HG02852 (cell line): ENCODE results near the gene PCNT.
"Not testable (repeated sequence)": the region's sequence is repeated elsewhere in the genome, so short reads cannot be mapped to it uniquely, and the experiment has no call there.

Source experiments
- ATAC-seq: cut with Tn5 transposase; IDR thresholded peaks from one replicate; pipeline ENCODE4 v1.9.1; 2021; ENCODE audit warnings: mild to moderate bottlenecking, moderate library complexity; ENCODE audit not compliant: unreplicated experiment

The PCNT gene

GRCh38 chr21:46307625-46308024, 16.3 kb upstream of the PCNT start:
- ATAC-seq, result no peak

- no peak for ATAC-seq
These were observed 15.5 kb upstream of the PCNT start for GRCh38 chr21:46308431-46308830.

- not testable (repeated sequence) for ATAC-seq
These were observed 13.7 kb upstream of the PCNT start for GRCh38 chr21:46310260-46310659.

- ATAC-seq, result no peak
These were observed 12.4 kb upstream of the PCNT start for GRCh38 chr21:46311568-46311967.

- ATAC-seq, result no peak
These were observed 11.0 kb upstream of the PCNT start for GRCh38 chr21:46312949-46313348.

- no peak for ATAC-seq
These were observed 9.4 kb upstream of the PCNT start for GRCh38 chr21:46314441-46315020.

- no peak for ATAC-seq
These were observed 7.1 kb upstream of the PCNT start for GRCh38 chr21:46316708-46317324.

- no peak for ATAC-seq
These were observed 6.1 kb upstream of the PCNT start for GRCh38 chr21:46317710-46318463.

GRCh38 chr21:46318464-46318845, 5.5 kb upstream of the PCNT start:
- ATAC-seq, result no peak

- ATAC-seq, result no peak
These were observed 4.8 kb upstream of the PCNT start for GRCh38 chr21:46319186-46319585.

- ATAC-seq, result no peak
These were observed 3.6 kb upstream of the PCNT start for GRCh38 chr21:46320331-46320801.

- no peak for ATAC-seq
These were observed 1.4 kb upstream of the PCNT start for GRCh38 chr21:46322351-46323226.

GRCh38 chr21:46323227-46323709, 688 bp upstream of the PCNT start:
- ATAC-seq, result peak; percentile 7

GRCh38 chr21:46324390-46325072, 575 bp downstream of the PCNT start:
- peak; percentile 51 for ATAC-seq

- ATAC-seq, result no peak
These were observed 1.3 kb downstream of the PCNT start for GRCh38 chr21:46325073-46325912.

- no peak for ATAC-seq
These were observed 2.3 kb downstream of the PCNT start for GRCh38 chr21:46326110-46326703.

GRCh38 chr21:46327711-46328110, 3.8 kb downstream of the PCNT start:
- no peak for ATAC-seq

- no peak for ATAC-seq
These were observed 4.2 kb downstream of the PCNT start for GRCh38 chr21:46328151-46328550.

GRCh38 chr21:46329796-46330195, 5.8 kb downstream of the PCNT start:
- no peak for ATAC-seq
